ENCODE data around the gene MED14. TPM values are rescaled to one million over a fixed set of nuclear protein-coding genes. Genes with fewer than 3 reads are reported as not detected.

MED14 gene
- total RNA-seq, 1 experiment from 2014 or later = 136 TPM

DNA sequence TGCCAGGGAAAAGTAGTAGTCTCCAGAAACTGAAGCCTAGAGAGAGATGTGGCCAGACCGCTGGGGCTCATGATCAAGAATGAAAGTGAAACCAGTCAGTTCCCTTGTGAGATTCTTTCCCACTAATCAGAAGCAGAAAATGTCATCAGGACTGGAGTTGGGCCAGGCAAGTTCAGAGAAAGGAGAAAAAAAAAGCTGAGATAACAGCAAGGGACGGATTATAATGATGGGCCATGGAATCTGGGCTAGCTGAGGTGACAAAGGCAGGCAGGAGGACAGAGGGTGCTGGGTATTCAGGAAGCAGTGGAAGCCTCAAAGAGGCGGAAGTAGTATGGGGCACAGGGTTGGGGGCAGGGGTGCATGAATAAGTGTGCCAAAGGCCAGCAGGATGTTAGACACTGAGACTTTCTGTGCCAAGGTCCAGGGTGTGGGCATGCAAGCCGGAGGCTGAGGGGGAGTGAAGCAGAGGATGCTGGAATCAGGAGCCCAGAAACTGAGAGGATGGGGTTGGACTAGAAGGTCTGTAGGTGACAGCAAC is 90.5 kb downstream of the MED14 start:
- no peak for TF ChIP-seq CTCF (conservative IDR thresholded peaks at IDR 0.05)
- Histone ChIP-seq H4K8ac (replicated peaks; ENCODE audit: insufficient read length, low read depth, low read length) (no peak overlapping the region), H3K4me1 (ENCODE audit: insufficient read depth, low read length) (no peaks in the 10 kb centered on the region), H3K18ac (ENCODE audit: insufficient read length, low read depth, low read length) (no peak overlapping the region), H3K23me2 (ENCODE audit: insufficient read length, low read depth, low read length, poor library complexity, severe bottlenecking) (no peaks in the 10 kb centered on the region), H4K20me1 (ENCODE audit: control insufficient read depth, insufficient read depth, insufficient read length) (no peaks in the 10 kb centered on the region), H2BK120ac (ENCODE audit: low read depth, low read length, poor library complexity, severe bottlenecking) (no peak overlapping the region), H2BK15ac (ENCODE audit: low read depth, low read length) (no peak overlapping the region), H4K91ac (ENCODE audit: insufficient read length, low read depth, low read length) (no peak overlapping the region), H3K9ac (ENCODE audit: extremely low read depth, insufficient read length, low read length) (no peak overlapping the region), H3K79me1 (ENCODE audit: insufficient read depth, low read depth, low read length, poor library complexity, severe bottlenecking) (no peaks in the 10 kb centered on the region), H4K5ac (ENCODE audit: insufficient read length, low read depth, low read length) (no peak overlapping the region), H2AK5ac (ENCODE audit: insufficient read length, low read length) (no peak overlapping the region), H3K9me3 (ENCODE audit: control insufficient read depth, low read depth, low read length) (no peaks in the 10 kb centered on the region), H2BK20ac (ENCODE audit: low read depth, low read length, poor library complexity, severe bottlenecking) (no peak overlapping the region), H2BK5ac (ENCODE audit: insufficient read length, low read length) (no peak overlapping the region), H3K56ac (ENCODE audit: insufficient read length, low read depth, low read length) (no peak overlapping the region), H3K23ac (ENCODE audit: insufficient read length, low read depth, low read length) (no peak overlapping the region), H3K14ac (ENCODE audit: insufficient read depth, low read length) (no peak overlapping the region), H3K4me2 (ENCODE audit: insufficient read depth, insufficient read length, low read length) (no peak overlapping the region), H3K4ac (ENCODE audit: low read depth, low read length) (no peak overlapping the region), H3K27ac (ENCODE audit: insufficient read length, low read depth, low read length) (no peak overlapping the region), H3K79me2 (ENCODE audit: insufficient read depth, low read length) (peaks cover 7% of the 10 kb centered on the region; the same call in 1 of the 2 replicates), H3T11ph (ENCODE audit: low read length) (no peak overlapping the region), H2AFZ (ENCODE audit: low read length) (no peak overlapping the region), H3K27me3 (ENCODE audit: insufficient read depth, low read length) (no peaks in the 10 kb centered on the region), H2BK12ac (ENCODE audit: insufficient read length, low read depth, low read length) (no peak overlapping the region)
- Mint-ChIP-seq H3K36me3 (ENCODE audit: insufficient read depth in 1 of 3, low read depth in 3 of 3) (peaks cover 10 to 35% (median 29%) of the 10 kb centered on the region in 3 experiments), H3K4me3 (peak overlapping the region; percentile 43 to 47), H3K27ac (peak overlapping the region in 2 of 3 experiments; percentile 27 to 41; a peak in 3 of 7 replicates), H3K27me3 (ENCODE audit: low read depth) (no peaks in the 10 kb centered on the region), H3K4me1 (peaks cover 10 to 24% of the 10 kb centered on the region in 2 experiments), H3K9me3 (peaks cover 49 to 57% of the 10 kb centered on the region in 2 experiments)
- no peak for DNase-seq
- no CpG with 5 or more reads among the region's 4 CpGs for WGBS (ENCODE audit: extremely low coverage, insufficient read length, low lambda C conversion rate)

All from H9 (cell line).